A673 (cell line): ENCODE results near the gene KHNYN. TPM values are rescaled to one million over a fixed set of nuclear protein-coding genes. Genes with fewer than 3 reads are reported as not detected.
"Not testable (repeated sequence)": the region's sequence is repeated elsewhere in the genome, so short reads cannot be mapped to it uniquely, and the experiment has no call there.

Experiments used
- BruUV-seq: library from RNA; stranded (reverse); fragments of 400-500 nt; replicated peaks from 2 replicates; lab custom pipeline; 2021; lab: Mats Ljungman, UMichigan
- CTCF ChIA-PET: fragments of 300-600 bp; sonication (Branson Sonifier 250); formaldehyde crosslinking; loops from one replicate; lab custom pipeline; 2022; ENCODE audit warnings: antibody characterized with exemption; lab: Charles Lee
- POLR2A ChIA-PET: fragments of 300-600 bp; sonication (Branson Sonifier 250); formaldehyde crosslinking; loops from one replicate; lab custom pipeline; 2022; ENCODE audit warnings: antibody characterized with exemption; ENCODE audit not compliant: low non-redundant PET; lab: Charles Lee
- DNase-seq: peaks from one replicate; pipeline ENCODE4 v3.0.0-alpha.2; 2015; ENCODE audit warnings: low spot score
- H3K27ac ChIP-seq: fragments of 200-600 bp; sonication (generic); 2 replicates; pipeline ENCODE4 v1.5.1; 2016; ENCODE audit warnings: mixed run types, low read depth, mild to moderate bottlenecking, mixed read lengths, antibody characterized with exemption, low read length; ENCODE audit not compliant: poor library complexity, severe bottlenecking
- H3K27me3 ChIP-seq: fragments of 200-600 bp; sonication (generic); replicated peaks from 2 replicates; pipeline ENCODE4 v1.6.1; 2017; ENCODE audit warnings: mixed run types, low read depth, mild to moderate bottlenecking, mixed read lengths, antibody characterized with exemption, low read length; ENCODE audit not compliant: insufficient read depth, poor library complexity
- H3K36me3 ChIP-seq: fragments of 200-600 bp; sonication (generic); 2 replicates; pipeline ENCODE4 v1.6.1; 2016; ENCODE audit warnings: mixed run types, mild to moderate bottlenecking, mixed read lengths, antibody characterized with exemption, low read length; ENCODE audit not compliant: insufficient read depth, poor library complexity, severe bottlenecking
- H3K4me1 ChIP-seq: fragments of 200-600 bp; sonication (generic); 2 replicates; pipeline ENCODE4 v1.6.1; 2017; ENCODE audit warnings: mixed run types, mild to moderate bottlenecking, mixed read lengths, antibody characterized with exemption, low read length; ENCODE audit not compliant: insufficient read depth, poor library complexity, severe bottlenecking
- H3K4me3 ChIP-seq: fragments of 200-600 bp; sonication (generic); 2 replicates; pipeline ENCODE4 v1.5.1; 2016; ENCODE audit warnings: low read depth, mixed run types, mild to moderate bottlenecking, mixed read lengths, low read length; ENCODE audit not compliant: poor library complexity, severe bottlenecking
- H3K9me3 ChIP-seq: fragments of 200-600 bp; sonication (generic); 2 replicates; pipeline ENCODE4 v1.6.1; 2016; ENCODE audit warnings: mixed run types, low read depth, mild to moderate bottlenecking, mixed read lengths, antibody characterized with exemption, low read length; ENCODE audit not compliant: poor library complexity, severe bottlenecking
- CTCF ChIP-seq: fragments of 300-800, 200-600 bp; sonication (generic); conservative IDR thresholded peaks from 2 replicates; pipeline ENCODE4 v1.5.1; 2017; ENCODE audit warnings: low read depth, mild to moderate bottlenecking, antibody characterized with exemption, low read length, moderate library complexity, mixed read lengths
- EZH2 ChIP-seq: fragments of 200-600 bp; sonication (generic); IDR thresholded peaks from 2 replicates; pipeline ENCODE4 v1.6.1; 2017; ENCODE audit warnings: borderline replicate concordance, low read depth, mild to moderate bottlenecking, mixed read lengths, antibody characterized with exemption, low read length; ENCODE audit not compliant: poor library complexity, severe bottlenecking
- intact Hi-C: fragments of 100-400 bp; cut with micrococcal nuclease; formaldehyde crosslinking; loops from one replicate; pipeline ENCODE4 v1.10.0; 2022; ENCODE audit not compliant: unreplicated experiment
- total RNA-seq: library from RNA; stranded (reverse); gene quantifications from 2 replicates; pipeline ENCODE4 v1.2.3, GENCODE V29; 2021

Gene KHNYN
- total RNA-seq, 1 experiment from 2014 or later: 32.7 TPM

DNA sequence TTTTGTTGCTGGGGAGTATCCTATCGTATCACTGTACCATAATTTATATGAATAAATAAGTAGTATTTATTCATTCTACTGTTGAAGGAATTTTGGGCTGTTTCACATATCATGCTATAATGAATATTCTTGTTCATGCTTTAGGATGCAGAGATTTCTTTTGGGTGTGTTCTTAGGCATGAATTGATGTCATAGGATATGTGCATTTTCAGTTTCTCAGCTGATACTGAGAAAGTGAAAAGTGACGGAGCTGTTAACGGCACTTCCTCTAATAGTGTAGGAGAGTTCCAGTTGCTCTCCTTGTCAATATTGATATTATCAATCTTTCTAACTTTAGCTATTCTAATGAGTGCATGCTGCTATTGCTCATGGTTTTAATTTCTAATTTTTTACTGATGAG lies 36.1 kb downstream of the KHNYN start:
- no peak overlapping the region for H3K4me3 ChIP-seq
- H3K27me3 ChIP-seq: no peaks in the 10 kb centered on the region
- no peaks in the 10 kb centered on the region for H3K36me3 ChIP-seq
- no peak for TF ChIP-seq CTCF
- no peak for TF ChIP-seq EZH2
- no peaks in the 10 kb centered on the region for H3K4me1 ChIP-seq
- no peak for DNase-seq
- ChIA-PET POLR2A (no interaction called here), CTCF (no interaction called here)
- no peak overlapping the region for H3K27ac ChIP-seq
- intact Hi-C loops: no loop called here
- BruUV-seq: no TSS peak
- H3K9me3 ChIP-seq: no peaks in the 10 kb centered on the region

GRCh38 chr14:24470450-24470849 lies 40.7 kb downstream of the KHNYN start:
- DNase-seq, CTCF ChIA-PET, H3K36me3 ChIP-seq, H3K4me3 ChIP-seq, intact Hi-C loops, H3K9me3 ChIP-seq, H3K27me3 ChIP-seq, H3K4me1 ChIP-seq, BruUV-seq, H3K27ac ChIP-seq, POLR2A ChIA-PET: not testable (repeated sequence)

DNA sequence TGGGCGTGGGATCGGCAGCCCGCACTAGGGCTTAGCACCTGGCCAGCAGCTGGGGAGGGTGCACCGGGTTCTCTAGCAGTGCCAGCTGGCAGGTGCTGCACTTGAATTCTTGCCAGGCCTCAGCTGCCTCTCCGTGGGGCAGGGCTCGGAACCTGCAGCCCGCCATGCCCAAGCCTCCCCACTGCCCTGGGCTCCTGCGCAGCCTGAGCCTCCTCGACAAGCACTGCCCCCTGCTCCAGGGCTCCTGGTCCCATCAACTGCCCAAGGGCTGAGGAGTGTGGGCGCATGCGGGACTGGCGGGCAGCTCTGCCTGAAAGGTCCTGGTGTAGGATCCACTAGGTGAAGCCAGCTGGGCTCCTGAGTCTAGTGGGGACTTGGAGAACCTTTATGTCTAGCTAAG lies 43.5 kb downstream of the KHNYN start:
- no peaks in the 10 kb centered on the region for H3K36me3 ChIP-seq
- no peaks in the 10 kb centered on the region for H3K9me3 ChIP-seq
- no peak for DNase-seq
- ChIA-PET CTCF (no interaction called here), POLR2A (no interaction called here)
- H3K4me3 ChIP-seq: no peak overlapping the region
- H3K4me1 ChIP-seq: no peaks in the 10 kb centered on the region
- no peaks in the 10 kb centered on the region for H3K27me3 ChIP-seq
- H3K27ac ChIP-seq: no peak overlapping the region
- BruUV-seq: no TSS peak
- no peak for TF ChIP-seq EZH2
- TF ChIP-seq CTCF: no peak
- intact Hi-C loops: no loop called here

DNA sequence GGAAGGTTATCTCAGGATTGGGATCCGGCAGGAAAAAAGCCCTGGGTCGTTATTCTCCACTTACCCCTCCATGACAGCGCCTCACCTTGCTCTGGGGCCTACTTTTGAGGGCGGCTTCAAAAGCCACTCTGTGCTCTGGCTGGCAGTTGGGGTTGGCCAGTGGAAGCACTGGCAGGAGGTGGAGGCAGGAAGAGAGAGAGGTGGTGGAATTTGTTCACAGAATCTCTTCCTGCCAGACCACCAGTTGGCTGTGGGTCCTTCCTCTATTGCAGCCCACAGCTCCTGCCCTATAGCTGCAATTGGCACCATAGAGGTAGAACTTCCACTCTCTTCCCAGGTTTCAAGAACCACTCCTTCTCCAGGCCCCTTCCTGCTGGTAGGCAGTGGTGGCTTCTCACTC lies 45.5 kb downstream of the KHNYN start:
- DNase-seq: no peak
- no peak for TF ChIP-seq CTCF
- TF ChIP-seq EZH2: no peak
- CTCF ChIA-PET: no interaction called here

DNA sequence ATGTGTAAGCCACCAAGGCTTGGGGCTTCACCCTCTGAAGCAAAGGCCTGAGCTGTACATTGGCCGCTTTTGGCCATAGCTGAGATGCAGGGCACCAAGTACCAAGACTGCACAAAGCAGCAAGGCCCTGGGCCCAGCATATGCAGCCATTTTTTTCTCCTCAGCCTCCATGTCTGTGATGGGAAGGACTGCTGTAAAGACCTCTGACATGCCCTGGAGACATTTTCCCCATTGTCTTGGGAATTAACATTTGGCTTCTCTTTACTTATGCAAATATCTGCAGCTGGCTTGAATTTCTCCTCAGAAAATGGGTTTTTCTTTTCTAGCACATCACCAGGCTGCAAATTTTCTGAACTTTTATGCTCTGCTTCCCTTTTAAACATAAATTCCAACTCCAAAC lies 50.2 kb downstream of the KHNYN start:
- BruUV-seq, H3K9me3 ChIP-seq, H3K4me1 ChIP-seq, H3K27ac ChIP-seq, H3K27me3 ChIP-seq, intact Hi-C loops, CTCF ChIA-PET, DNase-seq, POLR2A ChIA-PET, H3K36me3 ChIP-seq, H3K4me3 ChIP-seq: not testable (repeated sequence)

More for the DNA sequence above, 45.5 kb downstream of the KHNYN start:
- no TSS peak for BruUV-seq
- H3K4me3 ChIP-seq: no peak overlapping the region
- no peaks in the 10 kb centered on the region for H3K4me1 ChIP-seq
- no peaks in the 10 kb centered on the region for H3K36me3 ChIP-seq
- H3K9me3 ChIP-seq: no peaks in the 10 kb centered on the region
- intact Hi-C loops: no loop called here
- POLR2A ChIA-PET: no interaction called here
- H3K27ac ChIP-seq: no peak overlapping the region
- no peaks in the 10 kb centered on the region for H3K27me3 ChIP-seq
